GM21360 (cell line): Measurements from ENCODE around the gene PDGFRB.

Experiments
- ATAC-seq: cut with Tn5 transposase; IDR thresholded peaks from one replicate; pipeline ENCODE4 v1.9.1; 2021; ENCODE audit warnings: mild to moderate bottlenecking, moderate library complexity; ENCODE audit not compliant: unreplicated experiment

The PDGFRB gene

DNA sequence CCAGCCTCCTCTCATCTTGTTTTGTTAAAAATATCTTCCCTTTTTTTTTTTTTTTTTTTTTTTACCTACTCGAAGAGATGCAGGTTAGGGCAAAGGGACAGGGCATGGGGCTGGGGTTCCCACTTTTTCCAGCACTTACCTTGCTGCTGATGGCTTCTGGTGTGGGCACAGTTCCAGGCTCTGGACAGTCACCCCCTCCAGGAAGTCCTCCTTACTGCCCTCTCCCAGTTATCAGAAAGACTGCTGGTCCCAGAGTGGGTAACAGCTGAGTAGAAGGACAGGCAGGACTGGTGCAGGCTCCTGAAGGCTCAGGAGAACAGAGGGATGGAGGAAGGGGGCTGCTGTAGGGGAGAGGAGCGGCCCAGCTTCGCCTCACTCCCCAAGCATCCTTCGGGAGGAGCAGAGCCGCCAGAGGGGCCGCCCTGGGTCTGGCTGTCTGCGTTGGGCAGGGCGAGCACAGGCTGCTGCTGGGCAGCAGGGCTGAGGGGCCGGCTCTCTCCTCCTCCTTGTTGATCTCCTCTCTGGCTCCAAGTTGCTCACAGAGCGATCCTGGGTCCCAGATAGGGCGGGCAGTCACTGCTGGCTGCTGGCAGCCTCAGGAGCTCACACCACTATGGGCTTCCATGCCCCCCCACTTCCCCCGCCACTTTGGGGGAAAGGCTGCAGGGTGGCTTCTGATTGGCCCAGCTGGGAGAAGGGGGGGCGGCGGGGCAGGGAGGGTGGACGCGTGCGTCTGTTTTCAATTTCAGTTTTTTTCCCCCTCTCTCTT, at the start of gene PDGFRB:
PDGFRB (minus strand) TSS at position 588 of the 769 bp plus-strand sequence. CDS start 18,798 bp downstream, outside the sequence.
- ATAC-seq: no peak

DNA sequence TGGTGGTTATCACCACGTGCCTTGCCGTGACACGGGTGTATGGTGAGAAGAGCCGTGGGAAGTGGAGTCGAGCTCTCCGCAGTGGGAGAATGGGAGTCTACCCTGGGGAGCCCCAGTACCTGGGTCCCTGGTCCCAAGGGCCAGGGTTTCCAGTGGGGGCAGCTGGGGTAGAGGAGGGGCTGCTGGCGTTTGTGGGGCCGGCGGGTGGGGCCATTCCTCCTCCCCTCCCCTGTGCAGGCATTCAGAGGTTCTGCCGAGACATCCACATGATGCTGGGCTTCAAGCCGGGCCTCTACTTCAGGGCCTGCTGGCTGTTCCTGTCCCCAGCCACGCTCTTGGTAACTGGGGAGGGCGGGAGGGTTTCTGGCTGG, 48.9 kb upstream of the PDGFRB start:
- ATAC-seq: no peak

GRCh38 chr5:150203832-150204589, 48.4 kb upstream of the PDGFRB start:
- ATAC-seq: no peak

- no peak for ATAC-seq
These were observed 46.9 kb upstream of the PDGFRB start for GRCh38 chr5:150202501-150202900.

- no peak for ATAC-seq
These were observed 41.8 kb upstream of the PDGFRB start for GRCh38 chr5:150197476-150197875.

DNA sequence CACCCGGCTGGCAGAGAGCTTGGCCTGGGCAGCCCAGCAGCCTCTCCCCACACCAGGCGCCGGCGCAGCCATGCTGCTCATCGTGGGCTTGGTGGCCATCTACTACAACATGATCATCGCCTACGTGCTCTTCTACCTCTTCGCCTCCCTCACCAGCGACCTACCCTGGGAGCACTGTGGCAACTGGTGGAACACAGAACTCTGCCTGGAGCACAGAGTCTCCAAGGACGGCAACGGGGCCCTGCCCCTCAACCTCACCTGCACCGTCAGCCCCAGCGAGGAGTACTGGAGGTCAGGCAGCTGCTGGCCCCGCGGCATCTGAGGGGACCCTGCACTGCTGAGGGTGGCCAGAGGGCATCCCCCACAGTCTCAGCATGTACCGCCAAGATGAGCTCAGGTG, 41.3 kb upstream of the PDGFRB start:
- no peak for ATAC-seq

GRCh38 chr5:150196514-150196913, 40.9 kb upstream of the PDGFRB start:
- ATAC-seq: no peak

- no peak for ATAC-seq
These were observed 40.3 kb upstream of the PDGFRB start for GRCh38 chr5:150195736-150196485.

- no peak for ATAC-seq
These were observed 36.8 kb upstream of the PDGFRB start for GRCh38 chr5:150192462-150192861.

DNA sequence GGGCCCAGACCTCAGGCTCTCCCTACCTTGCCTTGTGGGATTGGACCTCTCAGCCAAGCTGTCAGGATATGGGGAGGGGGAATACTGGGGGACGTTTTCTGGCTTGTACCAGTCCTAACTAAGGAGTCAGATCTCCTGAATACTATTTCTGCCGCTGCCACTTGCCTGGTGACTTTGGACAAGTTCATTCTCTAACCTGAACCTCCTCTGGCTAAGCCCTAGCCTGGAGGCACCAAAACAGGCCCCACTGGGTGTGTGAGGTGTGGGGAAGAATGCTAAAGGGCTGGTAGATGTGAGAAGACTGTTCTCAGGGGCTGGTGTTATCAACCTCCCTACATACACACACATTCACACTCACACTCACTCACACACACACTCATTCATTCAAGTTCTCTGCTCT, 35.3 kb upstream of the PDGFRB start:
- no peak for ATAC-seq

GRCh38 chr5:150190503-150190979, 34.9 kb upstream of the PDGFRB start:
- no peak for ATAC-seq

DNA sequence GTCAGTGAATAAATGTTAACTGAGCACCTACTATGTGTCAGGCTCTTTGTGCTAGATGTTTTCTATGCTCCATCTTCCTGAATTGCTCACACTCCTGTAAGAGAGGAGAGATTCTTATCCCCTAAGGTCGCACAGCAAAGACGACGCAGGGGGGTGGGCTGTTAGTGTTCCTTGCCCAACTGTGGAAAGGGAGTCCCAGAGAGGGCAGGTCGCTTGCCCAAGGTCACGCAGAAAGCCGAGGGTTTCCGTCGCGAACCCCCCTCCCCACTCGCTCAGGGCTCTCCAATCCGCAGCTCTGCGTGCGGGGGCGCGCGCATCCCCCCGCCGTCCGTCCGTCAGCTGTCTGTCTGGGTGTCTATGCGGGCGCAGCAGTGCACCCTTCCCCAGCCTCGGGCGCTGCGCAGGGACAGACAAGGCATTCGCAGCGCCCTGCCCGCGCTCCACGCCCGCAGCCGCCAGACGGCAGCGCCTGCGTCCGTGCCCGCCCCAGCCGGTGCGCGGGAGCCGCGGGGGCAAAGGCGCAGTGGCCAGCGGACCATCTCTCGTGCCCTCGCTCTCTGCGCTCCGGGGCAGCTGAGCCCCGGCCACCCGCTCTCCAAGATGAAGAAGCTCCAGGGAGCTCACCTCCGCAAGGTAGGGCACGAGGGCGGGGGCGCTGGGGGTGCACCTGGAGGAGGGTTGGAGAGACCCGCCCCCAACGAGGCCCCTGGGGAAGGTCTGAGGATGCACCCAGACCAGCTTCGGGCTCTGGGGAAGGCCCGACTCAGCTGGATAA, 34.3 kb upstream of the PDGFRB start, which contains the start of gene SLC6A7:
SLC6A7 (plus strand) TSS at position 335 of the 775 bp plus-strand sequence; CDS start at position 601, 266 bp downstream.
- ATAC-seq: no peak

DNA sequence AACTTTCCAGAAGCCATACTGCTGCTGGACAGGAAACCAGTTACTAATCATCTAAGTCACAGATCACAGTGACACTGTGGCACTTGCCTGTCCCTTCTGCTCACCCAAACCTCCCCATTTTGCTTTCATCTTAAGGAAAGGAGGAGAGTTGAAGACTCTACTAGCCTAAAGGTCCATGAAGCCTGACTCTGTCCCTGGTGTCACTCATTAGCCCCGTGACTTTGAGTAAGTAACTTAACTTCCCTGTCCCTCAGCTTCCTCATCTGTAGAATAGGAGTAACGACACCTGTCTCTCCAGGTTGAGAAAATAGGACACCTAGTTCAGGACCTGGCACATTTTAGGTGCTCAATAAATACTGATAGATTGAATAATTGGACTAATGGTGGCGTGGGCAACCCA, 33.7 kb upstream of the PDGFRB start:
- ATAC-seq: no peak

GRCh38 chr5:150188146-150188842, 32.6 kb upstream of the PDGFRB start:
- no peak for ATAC-seq

DNA sequence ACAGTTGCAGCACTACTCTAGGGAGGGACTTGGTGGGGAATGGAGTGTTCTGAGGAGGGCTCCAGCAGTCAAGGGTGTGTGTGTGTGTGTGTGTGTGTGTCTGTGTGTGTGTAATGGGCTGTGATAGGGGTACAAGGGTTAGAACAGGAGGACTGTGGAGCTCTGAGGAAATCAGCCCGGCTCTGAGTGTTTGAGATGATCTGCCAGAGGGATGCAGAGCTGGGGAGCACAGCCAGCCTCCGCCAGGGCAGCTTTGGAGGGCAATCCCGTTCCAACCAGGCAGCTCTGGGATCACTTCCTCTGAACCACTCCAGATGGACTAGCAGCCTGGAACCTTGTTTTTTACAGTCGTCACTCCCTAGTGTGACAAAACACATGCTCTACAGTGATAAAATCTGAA, 31.3 kb upstream of the PDGFRB start:
- ATAC-seq: no peak

- no peak for ATAC-seq
These were observed 30.5 kb upstream of the PDGFRB start for GRCh38 chr5:150186137-150186536.

DNA sequence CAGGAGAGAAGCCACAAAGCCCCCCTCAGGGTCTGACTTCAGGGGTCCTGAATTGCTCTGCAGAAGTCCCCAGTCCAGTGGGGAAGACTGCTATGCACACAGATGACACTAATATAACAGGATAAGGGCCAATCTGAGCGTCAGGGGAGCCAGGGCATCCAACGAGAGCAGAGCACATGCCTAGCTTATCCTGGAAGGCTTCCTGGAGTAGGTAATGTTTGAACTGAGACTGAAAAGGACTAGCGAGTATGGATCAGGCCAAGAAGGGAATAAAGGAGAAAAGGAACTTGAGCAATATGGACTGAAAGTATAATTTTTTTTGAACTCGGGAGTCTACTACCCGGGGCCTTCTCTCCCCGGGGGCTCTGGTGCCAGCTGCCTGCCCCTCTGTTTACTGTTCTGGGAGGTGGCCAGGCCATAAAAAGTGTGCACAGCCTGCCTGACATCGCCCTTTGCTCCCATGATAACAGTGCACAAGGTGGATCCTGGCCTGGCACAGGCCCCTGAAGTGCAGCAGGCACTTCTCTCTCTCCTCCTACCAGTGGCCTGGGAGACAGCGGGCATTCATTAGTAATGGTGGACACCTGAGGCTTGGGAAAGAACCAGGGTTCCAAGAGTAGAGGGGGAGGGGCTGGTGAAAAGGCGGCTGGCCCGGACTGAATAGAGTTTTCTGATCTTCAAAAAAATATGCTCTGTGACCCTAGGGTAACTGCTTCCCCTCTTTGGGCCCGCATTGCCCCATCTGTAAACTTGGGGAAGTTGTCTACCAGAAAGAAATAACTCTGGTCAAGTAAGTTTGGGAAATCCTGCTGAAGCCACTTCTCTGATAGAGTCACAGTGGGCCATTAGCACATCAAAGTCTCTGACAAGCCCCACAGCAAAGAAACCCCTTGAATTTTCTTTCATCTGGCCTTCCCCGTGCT, 29.6 kb upstream of the PDGFRB start:
- no peak for ATAC-seq

DNA sequence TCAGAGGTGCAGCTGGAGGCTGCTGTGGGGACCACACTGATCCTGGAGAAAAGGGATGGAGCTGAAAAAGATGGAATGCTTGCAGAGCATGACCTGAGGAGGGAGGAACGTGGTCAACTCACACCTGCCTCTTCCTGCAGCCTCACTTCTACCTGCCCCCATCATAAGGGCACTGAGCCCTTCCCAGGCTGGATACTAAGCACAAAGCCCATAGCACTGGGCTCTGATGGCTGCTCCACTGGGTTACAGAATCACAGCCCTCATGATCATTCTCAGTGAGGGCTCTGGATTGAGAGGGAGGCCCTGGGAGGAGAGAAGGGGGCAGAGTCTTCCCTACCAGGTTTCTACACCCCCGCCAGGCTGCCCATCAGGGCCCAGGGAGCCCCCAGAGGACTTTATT, 28.4 kb upstream of the PDGFRB start:
- no peak for ATAC-seq

DNA sequence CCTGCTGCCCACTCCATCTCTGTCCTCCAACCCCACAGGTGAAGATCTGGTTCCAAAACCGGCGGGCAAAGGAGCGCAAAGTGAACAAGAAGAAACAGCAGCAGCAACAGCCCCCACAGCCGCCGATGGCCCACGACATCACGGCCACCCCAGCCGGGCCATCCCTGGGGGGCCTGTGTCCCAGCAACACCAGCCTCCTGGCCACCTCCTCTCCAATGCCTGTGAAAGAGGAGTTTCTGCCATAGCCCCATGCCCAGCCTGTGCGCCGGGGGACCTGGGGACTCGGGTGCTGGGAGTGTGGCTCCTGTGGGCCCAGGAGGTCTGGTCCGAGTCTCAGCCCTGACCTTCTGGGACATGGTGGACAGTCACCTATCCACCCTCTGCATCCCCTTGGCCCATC, 27.8 kb upstream of the PDGFRB start:
- no peak for ATAC-seq
